ENCODE data around the gene ATP5F1E. TPM values are rescaled to one million over a fixed set of nuclear protein-coding genes. Genes with fewer than 3 reads are reported as not detected.

ATP5F1E gene
- 45.0 and 50.5 TPM in 2 replicates for total RNA-seq (2014; rRNA removed; shearing (Covaris generic))

DNA sequence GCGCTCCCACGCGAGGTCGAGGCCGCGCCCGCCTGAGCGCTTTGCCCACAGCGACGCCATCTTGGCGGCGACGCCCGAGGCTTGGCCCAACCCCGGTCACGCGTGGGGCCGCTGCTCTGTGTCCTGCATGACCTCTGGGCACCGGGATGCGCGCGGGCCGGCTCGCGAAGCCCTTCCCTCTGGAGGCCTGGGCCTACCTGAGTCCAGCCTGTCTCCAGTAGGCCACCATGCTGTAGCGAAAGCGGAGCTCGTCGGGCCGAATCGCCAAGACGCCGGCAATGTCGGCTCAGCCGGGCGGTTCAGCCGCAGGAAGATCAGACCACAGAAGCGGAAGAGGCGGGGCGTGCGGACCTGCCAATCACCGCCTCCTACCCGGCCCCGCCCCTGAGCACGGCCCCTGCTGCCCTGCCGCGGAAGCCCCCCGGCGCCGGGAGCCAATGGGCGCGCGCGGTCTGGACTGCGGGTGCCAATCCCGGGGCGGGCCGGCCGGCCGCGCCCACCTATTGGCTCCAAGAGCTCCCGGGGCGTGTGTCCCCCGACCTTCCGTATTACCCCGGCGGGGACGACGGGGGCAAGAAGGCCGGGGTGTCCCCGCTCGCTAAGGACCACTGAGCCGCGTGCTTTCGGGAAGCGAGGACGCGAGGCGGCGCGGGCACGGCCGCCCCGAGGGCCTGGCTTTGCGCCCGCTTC is at the start of gene ATP5F1E:
Gene ATP5F1E, minus strand, starts transcription at position 313 of the 690 bp plus-strand sequence. Its CDS starts 84 bp downstream, at position 229.
- peak; percentile 88 for DNase-seq (ENCODE audit: low spot score)

DNA sequence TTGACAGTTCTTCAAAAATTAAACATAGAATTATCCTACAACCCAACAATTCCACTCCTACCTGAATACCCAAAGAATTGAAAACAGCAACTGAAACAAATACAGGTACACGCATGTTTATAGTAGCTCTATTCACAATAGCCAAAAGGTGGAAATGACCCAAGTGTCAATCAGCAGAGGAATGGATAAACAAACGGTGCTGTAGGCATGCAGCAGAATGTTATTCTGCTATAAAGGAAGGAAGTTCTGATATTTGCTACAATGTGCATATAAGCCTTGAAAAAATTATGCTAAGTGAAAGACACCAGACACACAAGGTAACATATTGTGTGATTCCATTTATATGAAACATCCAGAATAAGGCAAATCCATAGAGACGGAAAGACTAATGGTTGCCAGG is 48.9 kb upstream of the ATP5F1E start:
- no peak for DNase-seq (ENCODE audit: low spot score)

DNA sequence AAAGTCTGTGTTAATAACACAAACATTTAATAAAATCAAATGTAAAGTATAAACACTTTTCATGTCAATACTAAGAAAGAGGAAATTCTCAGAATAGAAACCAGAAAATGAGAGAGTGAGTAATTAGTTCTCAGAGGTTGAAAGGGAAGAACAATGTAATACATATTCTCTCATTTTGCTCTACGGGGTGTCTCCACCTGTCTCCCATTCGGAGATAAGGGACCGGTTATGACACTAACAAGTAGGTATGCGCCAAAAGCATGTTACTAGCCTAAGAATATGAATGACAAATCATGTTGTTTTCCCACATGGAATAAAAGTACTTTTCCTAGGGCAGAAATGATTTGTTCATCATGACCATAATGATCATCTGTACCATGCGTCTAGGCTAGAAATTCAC is 46.1 kb upstream of the ATP5F1E start:
- no peak for DNase-seq (ENCODE audit: low spot score)

DNA sequence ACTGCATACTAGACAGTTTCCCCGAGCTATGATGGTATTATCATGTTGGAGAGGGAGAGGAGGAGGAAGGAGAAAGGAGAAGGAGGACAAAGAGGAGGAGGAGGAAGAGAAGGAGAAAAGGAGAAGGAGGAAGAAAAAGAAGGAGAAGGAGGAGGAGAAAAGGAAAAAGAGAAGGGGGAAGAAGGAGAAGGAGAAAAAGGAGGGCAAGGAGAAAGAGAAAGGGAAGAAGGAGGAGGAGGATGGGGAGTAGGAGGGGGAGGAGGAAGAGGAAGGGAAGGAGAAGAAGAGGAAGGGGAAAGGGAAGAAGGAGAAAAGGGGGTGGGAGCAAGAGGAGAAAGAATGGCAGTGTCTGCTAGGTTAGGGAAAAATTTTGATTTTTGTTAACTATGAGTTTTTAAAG is 45.6 kb upstream of the ATP5F1E start:
- no peak for DNase-seq (ENCODE audit: low spot score)

DNA sequence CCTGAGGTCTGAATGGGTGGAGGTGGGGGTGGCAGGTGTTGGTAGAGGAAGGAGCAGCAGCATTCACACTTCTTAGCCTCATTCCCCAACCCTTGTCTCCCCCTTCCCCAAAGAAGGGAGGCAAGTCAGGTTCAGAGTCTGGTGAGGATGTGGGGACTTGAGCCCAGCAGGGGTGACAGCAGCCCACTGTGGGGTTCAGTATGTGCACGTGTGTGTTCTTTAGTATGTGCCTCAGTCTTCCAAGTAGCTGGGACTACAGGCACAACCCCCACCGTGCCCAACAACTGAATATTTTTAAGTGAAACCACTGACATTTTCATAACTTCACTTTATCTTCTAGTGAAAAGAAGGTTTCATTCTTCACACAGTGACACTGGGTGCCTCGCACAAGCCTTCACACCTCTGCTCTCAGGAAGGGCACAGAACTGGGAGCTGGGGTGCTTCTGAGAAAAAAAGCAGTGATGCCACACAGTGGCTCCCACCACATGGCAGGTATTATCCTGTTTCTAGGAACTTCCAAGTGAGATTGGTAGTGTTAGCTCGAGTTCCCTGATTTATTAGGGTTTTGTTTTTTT is 43.9 kb upstream of the ATP5F1E start:
- DNase-seq (ENCODE audit: low spot score) = no peak

DNA sequence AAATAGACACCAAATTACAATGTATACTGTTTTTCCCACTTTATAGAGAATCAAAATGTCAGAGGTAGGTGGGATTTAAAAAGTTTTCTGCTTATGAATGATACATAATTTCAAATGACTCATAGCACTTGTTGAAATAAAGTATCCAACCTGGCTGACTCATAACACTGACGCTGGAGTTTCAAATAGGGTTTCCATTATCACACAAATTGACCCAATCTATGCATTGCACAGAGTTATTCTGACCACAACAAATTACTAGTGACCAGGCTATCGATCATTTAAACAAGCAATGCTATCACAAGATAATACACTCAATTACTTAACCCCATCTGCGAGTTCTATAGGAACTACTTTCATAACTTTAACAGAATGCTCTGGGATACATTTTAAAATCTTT is 42.3 kb upstream of the ATP5F1E start:
- DNase-seq (ENCODE audit: low spot score) = no peak

DNA sequence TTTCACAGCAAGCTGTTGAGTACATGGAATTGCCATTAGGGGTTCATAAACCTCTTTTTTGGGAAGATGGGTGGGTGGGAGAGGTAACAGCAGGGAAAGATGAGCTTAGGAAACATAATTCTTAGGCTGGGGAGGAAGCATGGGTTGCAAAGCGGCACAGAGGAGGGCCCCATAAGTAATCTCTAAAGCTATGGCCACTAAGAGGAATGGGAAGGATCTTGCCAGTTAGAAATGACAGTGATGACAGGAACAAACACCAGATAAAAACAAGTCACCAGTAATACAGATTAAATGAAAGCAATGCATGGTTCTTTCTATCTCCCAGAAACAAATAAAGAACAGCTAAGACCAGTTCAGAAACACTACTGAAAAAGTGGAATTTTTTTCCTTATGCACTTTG is 41.4 kb upstream of the ATP5F1E start:
- DNase-seq (ENCODE audit: low spot score) = no peak

DNA sequence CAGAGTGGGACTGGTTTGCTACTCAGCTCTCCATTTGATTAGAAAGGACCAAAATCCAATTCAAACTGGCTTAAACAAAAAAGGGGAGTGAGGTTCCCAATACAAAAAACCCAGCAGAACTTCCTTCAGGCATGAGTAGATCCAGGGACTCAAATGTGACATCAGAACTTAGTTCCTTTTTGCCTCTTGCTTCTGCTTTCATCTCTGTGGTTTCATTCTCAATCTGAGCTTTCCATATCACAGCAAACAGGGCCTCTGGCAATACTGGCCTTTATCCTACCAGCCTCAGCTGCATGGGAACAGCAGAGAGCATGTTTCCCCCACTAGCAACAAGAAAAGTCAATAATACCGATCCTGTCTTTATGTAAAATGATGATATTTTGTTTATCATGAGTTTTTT is 39.1 kb upstream of the ATP5F1E start:
- no peak for DNase-seq (ENCODE audit: low spot score)

DNA sequence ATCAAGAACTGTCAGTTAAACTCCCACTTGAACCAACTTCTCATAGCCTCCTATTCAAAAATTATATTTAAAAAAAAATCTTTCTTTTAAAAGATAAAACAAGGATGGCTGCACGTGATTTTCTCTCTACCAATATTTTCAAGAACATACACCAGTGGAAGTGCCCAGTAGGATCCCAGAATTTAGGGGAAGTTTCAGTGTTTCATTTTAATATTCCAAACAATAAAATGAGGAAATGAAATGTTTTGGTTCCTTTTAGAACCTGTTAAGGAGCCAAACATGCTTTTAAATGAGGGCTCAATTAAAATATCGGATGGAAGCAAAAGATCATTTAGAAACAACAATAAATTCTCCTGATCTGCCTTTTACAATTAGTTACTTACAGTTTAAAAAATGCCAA is 36.9 kb upstream of the ATP5F1E start:
- DNase-seq (ENCODE audit: low spot score) = no peak

DNA sequence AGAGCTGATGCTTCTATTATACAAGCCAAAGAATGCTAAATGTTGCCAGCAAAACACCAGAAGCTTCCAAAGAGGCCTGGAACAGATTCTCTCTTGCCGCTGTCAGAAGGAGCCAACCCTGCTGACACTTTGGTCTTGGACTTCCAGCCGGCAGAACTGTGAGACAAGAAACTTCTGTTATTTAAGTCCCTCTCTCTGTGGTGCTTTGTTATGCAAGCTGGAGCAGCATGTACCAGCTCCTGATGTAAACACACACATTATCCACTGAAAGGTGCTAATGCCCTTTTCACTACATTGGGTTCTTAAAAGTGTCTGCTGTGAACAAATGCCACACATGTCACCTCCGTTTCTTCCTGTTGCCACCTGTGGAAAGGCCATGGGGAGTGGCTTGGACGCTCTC is 36.4 kb upstream of the ATP5F1E start:
- no peak for DNase-seq (ENCODE audit: low spot score)

DNA sequence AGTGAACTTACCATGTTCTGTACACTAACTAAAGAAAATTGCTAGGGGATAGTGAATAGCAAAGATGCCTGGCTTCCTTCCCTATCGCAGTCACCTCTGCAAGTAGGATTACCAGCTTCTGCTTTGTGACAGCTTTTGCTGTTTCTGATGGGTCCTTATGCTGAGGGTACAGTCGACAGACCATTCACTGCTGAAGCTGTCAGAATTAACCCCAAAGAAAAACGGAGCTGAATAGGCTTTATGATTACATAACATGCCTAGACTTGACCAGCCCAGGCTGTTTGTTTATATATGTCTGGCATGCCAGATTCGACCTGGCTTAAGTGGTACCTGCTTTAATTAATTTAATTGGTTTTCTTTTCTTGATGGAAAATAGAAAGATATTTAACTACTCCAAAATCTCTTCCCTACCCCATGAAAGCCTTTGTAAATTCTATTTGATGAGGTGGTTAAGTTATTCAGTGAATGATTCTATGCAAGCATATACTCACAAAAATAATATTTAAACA is 32.1 kb upstream of the ATP5F1E start:
- no peak for DNase-seq (ENCODE audit: low spot score)

DNA sequence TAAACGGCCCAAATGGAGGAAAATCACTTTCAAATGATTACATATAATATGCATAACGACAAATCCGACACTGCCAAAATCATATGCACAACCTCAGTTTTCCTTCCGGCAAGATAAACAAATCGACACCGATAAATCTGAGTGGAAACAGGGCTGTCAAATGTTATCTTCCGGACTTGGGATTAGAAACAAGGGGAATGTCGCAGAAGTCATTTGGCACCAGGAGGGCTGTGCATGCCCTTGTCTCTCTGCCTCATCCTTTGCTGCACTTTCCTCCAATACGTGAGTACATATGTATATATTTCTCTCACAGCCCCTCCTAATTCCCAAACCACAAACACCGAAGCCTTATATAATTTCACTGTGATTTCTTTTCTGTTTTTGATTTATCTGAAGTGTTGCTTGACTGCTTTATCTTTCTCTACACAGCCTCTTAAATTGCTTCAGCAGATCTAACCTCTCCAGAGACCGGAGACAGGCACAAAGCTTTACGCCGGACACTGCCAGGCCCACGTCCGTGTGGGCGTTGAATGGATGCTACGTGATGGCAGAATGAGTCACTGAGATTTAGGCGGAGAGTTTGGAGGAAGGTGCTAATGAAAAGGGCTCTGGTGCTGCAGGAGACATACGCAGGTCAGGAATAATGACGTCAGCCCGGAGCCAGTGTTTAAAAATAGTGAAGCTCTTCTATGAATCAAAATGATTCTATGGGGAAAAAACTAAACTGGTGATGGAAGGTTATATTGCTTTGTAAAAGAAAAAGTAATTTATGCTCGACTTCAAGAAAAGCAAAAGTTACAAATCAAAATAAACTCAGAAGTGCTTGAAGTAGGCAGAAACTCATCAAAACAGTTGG is 31.5 kb upstream of the ATP5F1E start:
- peak; percentile 73 for DNase-seq (ENCODE audit: low spot score)

DNA sequence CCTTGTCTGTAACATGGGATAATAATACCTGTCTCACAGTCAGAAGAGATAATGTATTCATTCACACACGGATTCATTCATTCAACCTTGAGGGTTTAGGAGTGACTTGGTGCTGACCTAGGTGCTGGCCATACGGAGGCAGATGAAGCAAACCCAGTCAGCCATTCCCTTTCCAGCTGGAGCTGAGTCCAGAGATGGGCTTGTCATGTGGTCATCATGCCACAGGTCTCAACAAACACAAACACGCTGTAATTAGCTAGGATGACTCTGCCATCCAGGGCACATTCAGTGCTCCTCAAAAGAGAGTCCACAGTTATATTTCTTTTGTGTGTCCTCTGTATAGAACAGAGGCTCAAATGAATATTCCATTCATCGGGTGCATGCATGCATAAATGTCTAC is 29.9 kb upstream of the ATP5F1E start:
- DNase-seq (ENCODE audit: low spot score) = no peak

DNA sequence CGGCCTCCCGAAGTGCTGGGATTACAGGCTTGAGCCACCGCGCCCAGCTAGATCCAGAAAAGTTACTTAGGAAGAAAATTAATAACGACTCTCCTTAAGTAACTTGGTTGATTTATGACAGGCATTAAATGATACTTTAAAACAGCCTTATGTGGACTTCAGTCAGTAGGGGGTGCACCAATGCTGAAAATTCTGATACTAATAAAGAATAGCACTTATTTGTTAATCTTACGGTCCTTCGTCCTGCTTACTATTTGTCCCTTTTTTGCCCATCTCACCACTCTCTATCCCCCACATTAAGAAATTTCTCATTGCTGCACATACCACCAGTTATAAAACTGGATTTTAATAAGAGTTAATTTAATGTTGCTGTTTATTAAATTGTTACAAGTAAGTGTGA is 23.2 kb upstream of the ATP5F1E start:
- DNase-seq (ENCODE audit: low spot score) = no peak

DNA sequence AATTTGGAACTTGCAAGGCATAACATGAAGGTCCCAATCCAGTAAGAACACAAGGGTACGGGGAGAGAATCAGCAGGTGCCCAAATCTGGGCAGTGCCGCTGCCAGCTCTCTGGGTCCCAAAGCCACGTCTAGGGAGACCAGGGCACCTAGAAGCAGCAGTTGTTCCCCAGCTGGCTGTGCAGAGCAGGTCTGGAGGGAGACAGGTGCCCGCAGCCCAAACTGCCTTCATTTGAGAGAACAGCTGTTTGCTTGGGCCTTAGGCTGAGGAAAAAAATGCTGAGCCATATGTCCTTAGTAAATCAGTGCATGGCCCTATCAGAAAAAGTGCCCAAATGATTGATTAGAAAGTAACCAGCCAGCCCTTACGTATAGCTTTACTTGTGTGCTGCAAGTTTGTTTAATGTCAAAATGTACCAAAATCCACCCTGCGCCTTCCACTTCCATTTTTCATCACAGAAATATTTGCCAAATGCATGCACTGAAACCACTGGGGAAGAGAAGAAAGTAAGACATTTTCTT is 19.6 kb upstream of the ATP5F1E start:
- no peak for DNase-seq (ENCODE audit: low spot score)

DNA sequence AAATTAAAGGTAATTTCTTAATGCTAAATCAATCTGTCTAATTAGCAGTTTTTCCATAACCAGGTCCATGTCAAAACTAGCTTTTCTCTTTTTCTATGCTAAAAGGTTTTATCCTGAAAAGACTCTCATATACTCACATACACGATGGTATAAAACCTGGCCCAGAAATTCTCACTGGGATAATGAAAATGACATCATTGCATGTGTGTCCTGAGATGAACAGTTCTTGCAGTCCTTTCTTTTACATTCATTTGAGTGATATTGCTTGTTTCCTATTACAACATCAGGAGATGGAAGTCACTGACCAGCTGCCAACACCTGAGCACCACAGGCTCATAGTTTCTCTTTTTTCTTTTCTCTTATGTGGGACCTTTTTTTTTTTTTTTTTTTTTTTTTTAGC is 18.3 kb upstream of the ATP5F1E start:
- DNase-seq (ENCODE audit: low spot score) = no peak

DNA sequence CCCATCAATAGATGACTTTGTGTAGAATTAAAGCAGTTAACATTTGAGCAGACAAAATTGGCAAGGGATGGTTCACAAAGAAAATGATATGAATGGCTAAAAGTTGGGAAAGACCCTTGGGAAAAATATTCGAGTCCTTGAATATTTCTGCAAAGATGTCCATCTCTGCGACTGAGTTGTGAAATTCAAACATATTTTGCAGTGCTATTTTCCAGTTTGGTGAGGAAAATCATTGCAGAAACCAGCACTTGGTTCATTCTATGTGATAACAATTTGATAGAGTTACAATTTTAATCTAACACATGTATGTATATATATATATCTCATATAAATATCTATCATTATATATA is 16.5 kb upstream of the ATP5F1E start:
- no peak for DNase-seq (ENCODE audit: low spot score)

DNA sequence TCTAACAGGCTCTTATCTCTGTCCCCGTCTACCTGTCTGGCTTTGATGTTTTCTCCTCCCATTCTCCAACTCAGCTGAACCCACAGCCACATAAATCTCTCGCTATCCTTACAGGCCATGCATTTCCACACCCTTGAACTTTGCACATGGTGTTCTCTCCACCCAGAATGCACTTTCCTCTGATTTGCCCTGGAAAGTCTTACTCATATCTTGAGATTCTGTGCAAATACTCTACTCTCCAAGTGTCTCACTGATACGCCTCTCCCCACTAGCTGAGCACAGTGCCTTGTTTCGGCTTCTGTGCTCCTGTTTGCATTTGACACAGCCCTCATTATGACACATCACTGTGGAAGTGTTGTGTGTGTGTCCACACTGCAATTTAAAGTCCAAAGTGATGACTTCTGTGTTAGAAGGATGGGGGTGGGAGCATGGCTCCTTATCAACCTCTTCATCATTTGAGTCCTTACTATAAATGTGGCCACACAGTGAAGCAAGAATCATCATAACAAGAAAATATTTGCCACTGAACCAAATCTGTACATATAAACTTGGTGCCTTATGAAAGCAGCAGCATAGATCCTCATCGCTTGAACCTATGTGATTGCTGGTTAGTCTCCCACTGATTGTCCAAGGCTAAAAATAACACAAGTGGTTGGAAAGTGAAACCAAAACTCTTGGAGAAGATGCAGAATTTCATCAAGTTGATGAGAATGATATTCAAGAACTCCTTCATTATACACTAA is 16.0 kb upstream of the ATP5F1E start:
- DNase-seq (ENCODE audit: low spot score) = no peak

DNA sequence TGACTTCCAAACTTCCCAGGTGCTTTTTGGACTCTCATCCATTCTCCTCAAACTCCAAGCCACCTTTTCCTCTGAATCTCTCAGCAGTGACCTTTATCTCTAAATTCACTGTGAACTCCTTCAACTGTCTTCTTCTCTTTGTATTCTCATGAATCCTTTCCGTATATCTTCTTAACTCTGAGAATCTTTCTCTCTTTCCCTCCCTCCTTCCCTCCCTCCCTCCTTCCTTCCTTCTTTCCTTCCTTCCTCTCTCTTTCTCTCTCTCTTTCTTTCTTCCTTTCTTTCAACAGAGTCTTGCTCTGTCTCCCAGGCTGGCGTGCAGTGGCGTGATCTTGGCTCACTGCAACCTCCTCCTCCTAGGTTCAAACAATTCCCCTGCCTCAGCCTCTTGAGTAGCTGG is 14.7 kb upstream of the ATP5F1E start:
- no peak for DNase-seq (ENCODE audit: low spot score)

DNA sequence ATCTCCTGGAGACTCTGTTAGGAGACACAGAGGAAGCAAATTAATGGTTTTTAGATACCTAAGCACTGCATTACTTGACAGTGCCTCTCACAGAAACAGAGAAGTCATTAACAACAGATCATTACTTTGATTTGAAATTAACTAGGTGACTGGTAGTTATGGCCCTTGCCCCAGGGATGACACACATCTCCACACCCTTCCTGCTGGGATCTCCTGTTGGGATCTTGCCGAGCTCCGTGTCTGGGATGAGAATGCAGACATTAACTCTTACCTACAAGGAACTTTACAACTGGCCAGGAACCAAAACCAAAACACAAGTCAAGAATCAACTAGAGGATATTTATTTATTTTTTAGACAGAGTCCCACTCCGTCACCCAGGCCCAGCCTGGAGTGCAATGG is 12.7 kb upstream of the ATP5F1E start:
- DNase-seq (ENCODE audit: low spot score) = no peak

DNA sequence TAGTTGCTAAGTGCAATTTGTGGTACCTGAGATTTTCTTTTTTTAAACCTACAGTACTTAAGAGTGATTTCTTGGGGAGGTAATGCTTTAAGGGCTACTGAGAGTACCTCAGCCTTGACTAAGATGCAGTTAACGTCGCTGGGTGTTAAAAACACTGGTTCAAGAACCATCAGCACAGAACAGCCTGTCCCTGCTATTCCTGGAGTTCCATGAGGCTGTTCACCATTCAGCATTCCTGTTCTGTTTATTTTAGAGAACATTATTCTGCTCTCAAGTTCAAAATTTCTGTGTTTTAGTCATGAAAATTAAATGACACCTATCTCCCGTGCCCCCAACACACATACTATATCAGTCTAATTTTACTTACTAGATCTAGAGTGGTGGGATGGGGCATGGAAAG is 12.2 kb upstream of the ATP5F1E start:
- no peak for DNase-seq (ENCODE audit: low spot score)

DNA sequence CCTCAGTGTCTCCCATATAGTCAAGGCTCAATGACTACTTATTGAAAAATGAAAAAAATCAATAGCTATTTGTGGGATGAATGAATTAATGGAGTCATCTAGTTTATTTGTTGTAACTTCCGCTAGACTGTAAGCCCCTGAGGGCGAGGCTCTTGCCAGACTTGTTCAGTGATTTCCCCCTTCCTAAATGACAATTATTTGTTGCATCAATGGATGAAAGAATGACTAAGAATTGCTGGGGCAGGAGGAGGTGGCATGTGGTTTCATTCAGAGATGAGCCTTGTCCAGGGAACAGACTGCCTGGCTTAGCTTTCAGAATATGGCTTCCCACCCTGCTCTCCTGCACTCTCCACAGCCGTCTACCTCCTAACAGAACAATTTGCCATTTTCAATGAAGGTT is 11.6 kb upstream of the ATP5F1E start:
- peak; percentile 7 for DNase-seq (ENCODE audit: low spot score)
